H7 (cell line): ENCODE measurements around the gene CUBN. TPM values are rescaled to one million over a fixed set of nuclear protein-coding genes. Genes with fewer than 3 reads are reported as not detected.

Experiments
- DNase-seq: peaks from one replicate; pipeline ENCODE4 v3.0.0; 2012
- H3K27me3 ChIP-seq: 2 replicates; pipeline ENCODE4 v1.6.0; 2011; ENCODE audit warnings: mild to moderate bottlenecking, low read length; ENCODE audit not compliant: control insufficient read depth, insufficient read depth
- H3K36me3 ChIP-seq: replicated peaks from 2 replicates; pipeline ENCODE4 v1.5.1; 2011; ENCODE audit warnings: low read length; ENCODE audit not compliant: control insufficient read depth, insufficient read depth
- H3K4me3 ChIP-seq: 2 replicates; pipeline ENCODE4 v1.5.1; 2011; ENCODE audit warnings: low read depth, mild to moderate bottlenecking, control low read depth, low read length, moderate library complexity; ENCODE audit not compliant: insufficient read depth
- total RNA-seq: library from RNA; depleted of rRNA; stranded (reverse); fragments of >200 nt; shearing (Covaris generic); gene quantifications from 2 replicates; pipeline ENCODE4 v1.2.3, GENCODE V29; 2014

Gene CUBN
- total RNA-seq, 1 experiment from 2014 or later, result 0.10 TPM

DNA sequence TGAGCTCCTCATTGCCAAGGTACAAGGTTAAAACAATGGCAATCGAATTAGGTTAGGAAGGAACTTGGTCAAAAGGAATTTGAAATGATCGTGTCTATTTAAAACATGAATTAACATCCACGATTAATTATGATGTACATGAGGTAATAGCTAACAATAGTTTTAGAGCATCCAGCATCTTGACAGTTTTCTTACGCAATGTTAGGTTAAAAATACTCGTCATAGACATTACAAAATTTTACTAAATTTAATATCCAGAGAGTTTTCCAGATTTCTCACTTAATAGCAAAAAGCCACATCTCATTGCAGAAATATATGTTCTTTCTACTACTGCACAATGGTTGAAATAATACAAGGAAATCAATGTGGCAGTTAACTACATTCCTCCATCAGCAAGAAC, 22.6 kb downstream of the CUBN start:
- Histone ChIP-seq H3K4me3 (no peak overlapping the region), H3K27me3 (no peaks in the 10 kb centered on the region), H3K36me3 (no peaks in the 10 kb centered on the region)
- no peak for DNase-seq

DNA sequence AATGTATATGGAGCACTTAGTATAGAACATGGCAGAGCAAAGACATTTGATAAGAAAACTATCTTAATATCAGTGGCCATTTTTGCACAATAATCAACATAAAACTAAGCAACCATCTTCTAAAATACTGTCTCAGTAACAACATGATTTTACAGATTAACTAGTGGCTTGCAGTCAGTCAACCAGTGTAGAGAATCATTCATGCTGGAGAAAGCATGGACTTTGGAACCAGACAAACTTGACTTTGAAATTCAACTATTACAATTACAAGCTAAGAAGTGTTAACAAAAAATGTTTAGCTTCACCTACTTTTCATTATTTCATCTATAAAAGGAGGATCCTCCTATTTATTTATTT, 27.7 kb downstream of the CUBN start:
- Histone ChIP-seq H3K36me3 (no peaks in the 10 kb centered on the region), H3K27me3 (no peaks in the 10 kb centered on the region), H3K4me3 (no peak overlapping the region)
- no peak for DNase-seq

- no peak overlapping the region for H3K4me3 ChIP-seq
- DNase-seq, result no peak
- H3K36me3 ChIP-seq, result no peaks in the 10 kb centered on the region
- no peaks in the 10 kb centered on the region for H3K27me3 ChIP-seq
These were observed 28.2 kb downstream of the CUBN start for GRCh38 chr10:17101257-17101909.

DNA sequence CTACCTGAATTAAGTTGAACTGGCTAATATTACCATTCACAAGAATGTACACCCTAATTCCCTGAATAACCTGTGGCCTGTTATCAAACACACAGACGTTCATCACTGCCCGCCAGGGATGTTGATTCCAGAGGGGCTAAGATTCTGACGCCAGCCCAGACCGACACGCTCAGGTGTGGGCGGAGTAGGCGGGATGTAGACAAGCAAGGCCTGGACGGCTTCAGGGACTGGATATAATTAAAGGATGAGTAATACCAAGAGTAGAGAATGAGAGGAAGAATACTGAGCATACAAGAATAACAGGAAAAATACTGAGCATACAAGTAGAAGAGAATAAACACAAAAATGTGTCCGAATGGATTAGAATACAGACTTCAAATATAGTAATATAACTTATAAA, 29.0 kb downstream of the CUBN start:
- no peak for DNase-seq
- no peaks in the 10 kb centered on the region for H3K27me3 ChIP-seq
- H3K36me3 ChIP-seq, result no peaks in the 10 kb centered on the region
- no peak overlapping the region for H3K4me3 ChIP-seq

DNA sequence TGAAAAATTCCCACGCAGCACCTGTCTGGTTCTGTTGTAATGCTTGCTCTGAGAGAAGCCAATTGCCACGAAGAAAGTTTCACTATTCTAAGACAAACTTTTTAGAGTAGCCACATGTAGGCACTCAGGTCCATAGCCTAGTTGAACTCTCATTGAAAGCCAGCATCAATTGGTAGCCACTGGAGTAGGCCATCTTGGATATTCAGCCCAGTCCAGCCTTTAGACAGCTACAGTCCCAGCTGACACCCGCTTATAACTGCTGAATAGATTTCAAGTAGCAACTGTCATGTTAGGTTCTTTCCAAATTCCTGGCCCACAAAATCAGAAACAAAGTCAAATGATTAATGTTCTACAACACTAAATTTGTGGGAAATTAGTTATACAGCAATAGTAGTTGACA, 31.6 kb downstream of the CUBN start:
- Histone ChIP-seq H3K27me3 (no peaks in the 10 kb centered on the region), H3K36me3 (no peaks in the 10 kb centered on the region), H3K4me3 (no peak overlapping the region)
- no peak for DNase-seq

DNA sequence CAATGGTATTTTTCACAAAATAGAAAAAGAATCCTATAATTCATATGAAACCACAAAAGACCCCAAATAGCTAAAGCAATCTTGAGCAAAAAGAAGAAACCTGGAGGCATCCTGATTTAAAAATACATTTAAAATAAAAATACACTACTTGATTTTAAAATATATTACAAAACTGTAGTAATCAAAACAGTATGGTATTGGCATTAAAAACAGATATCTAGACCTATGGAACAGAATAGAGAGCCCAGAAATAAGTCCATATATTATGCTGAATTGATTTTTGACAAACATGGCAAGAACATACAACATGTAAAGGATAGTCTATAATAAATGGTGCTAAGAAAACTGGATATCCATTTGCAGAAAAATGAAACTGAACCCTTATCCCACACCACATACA, 34.8 kb downstream of the CUBN start:
- DNase-seq, result no peak
- H3K27me3 ChIP-seq, result no peaks in the 10 kb centered on the region
- no peaks in the 10 kb centered on the region for H3K36me3 ChIP-seq
- no peak overlapping the region for H3K4me3 ChIP-seq

- no peaks in the 10 kb centered on the region for H3K27me3 ChIP-seq
- no peaks in the 10 kb centered on the region for H3K36me3 ChIP-seq
- DNase-seq, result no peak
- H3K4me3 ChIP-seq, result no peak overlapping the region
These were observed 36.4 kb downstream of the CUBN start for GRCh38 chr10:17092986-17093803.

DNA sequence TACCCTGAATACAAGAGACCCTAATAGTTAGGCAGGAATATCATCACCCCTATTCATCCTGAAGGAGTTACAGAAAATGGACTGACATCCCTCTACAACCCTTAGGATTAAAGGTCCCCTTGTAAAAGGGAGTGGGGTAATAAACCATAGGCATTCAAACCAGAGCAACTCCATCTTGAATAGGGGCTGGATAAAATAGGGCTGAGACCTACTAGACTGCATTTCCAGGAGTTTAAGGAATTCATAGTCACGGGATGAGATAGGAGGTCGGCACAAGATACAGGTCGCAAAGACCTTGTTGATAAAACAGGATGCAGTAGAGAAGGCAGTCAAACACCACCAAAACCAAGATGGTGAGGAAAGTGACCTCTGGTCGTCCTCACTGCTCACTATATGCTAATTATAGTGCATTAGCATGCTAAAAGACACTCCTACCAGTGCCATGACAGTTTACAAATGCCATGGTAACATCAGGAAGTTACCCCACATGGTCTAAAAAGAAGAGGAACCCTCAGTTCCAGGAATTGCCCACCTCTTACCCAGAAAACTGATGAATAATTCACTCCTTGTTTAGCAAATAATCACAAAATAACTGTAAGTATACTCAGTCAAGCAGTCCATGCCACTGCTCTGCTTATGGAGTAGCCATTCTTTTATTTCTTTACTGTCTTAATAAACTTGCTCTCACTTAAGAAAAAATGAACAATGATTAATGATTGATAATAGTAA, 37.2 kb downstream of the CUBN start:
- H3K36me3 ChIP-seq, result no peaks in the 10 kb centered on the region
- H3K27me3 ChIP-seq, result no peaks in the 10 kb centered on the region
- H3K4me3 ChIP-seq, result no peak overlapping the region
- DNase-seq, result no peak

GRCh38 chr10:17088118-17088806, 41.3 kb downstream of the CUBN start:
- H3K27me3 ChIP-seq, result no peaks in the 10 kb centered on the region
- no peak for DNase-seq
- no peak overlapping the region for H3K4me3 ChIP-seq
- no peaks in the 10 kb centered on the region for H3K36me3 ChIP-seq

GRCh38 chr10:17086865-17087367, 42.7 kb downstream of the CUBN start:
- no peaks in the 10 kb centered on the region for H3K27me3 ChIP-seq
- H3K36me3 ChIP-seq, result no peaks in the 10 kb centered on the region
- DNase-seq, result no peak
- no peak overlapping the region for H3K4me3 ChIP-seq

GRCh38 chr10:17085011-17085725, 44.4 kb downstream of the CUBN start:
- no peaks in the 10 kb centered on the region for H3K27me3 ChIP-seq
- H3K4me3 ChIP-seq, result no peak overlapping the region
- H3K36me3 ChIP-seq, result no peaks in the 10 kb centered on the region
- DNase-seq, result no peak

DNA sequence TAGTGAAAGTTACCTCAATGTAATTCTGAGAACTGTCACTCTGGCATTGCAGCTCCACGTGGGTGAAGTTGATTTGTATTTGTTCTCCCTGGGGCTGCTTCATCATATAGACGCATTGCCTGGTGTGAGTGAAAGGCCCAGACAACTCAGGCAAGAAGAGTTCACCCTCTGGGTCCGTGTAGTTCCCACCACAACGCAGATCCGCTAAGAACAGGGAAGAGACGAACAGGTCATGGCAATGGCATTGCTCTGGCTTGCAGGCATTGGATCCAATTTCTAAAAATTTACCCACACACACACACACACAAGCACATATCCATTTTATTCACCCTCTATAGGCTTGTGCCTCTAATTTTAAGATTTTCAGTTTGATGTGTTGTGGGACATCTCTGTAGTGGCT, 45.4 kb downstream of the CUBN start:
- Histone ChIP-seq H3K27me3 (no peaks in the 10 kb centered on the region), H3K36me3 (no peaks in the 10 kb centered on the region), H3K4me3 (no peak overlapping the region)
- DNase-seq, result no peak

- no peaks in the 10 kb centered on the region for H3K27me3 ChIP-seq
- no peaks in the 10 kb centered on the region for H3K36me3 ChIP-seq
- no peak overlapping the region for H3K4me3 ChIP-seq
- DNase-seq, result no peak
These were observed 48.2 kb downstream of the CUBN start for GRCh38 chr10:17081431-17081830.

GRCh38 chr10:17077890-17078289, 51.7 kb downstream of the CUBN start:
- Histone ChIP-seq H3K36me3 (no peaks in the 10 kb centered on the region), H3K4me3 (no peak overlapping the region), H3K27me3 (no peaks in the 10 kb centered on the region)
- no peak for DNase-seq
